NCI-H2029 treated with DMSO at 0.1 percent for 48 hours (cell line): ENCODE results near the gene RBCK1.

Experiments
- DNase-seq: peaks from one replicate; lab custom pipeline; 2025; lab: John Stamatoyannopoulos, UW

The RBCK1 gene

DNA sequence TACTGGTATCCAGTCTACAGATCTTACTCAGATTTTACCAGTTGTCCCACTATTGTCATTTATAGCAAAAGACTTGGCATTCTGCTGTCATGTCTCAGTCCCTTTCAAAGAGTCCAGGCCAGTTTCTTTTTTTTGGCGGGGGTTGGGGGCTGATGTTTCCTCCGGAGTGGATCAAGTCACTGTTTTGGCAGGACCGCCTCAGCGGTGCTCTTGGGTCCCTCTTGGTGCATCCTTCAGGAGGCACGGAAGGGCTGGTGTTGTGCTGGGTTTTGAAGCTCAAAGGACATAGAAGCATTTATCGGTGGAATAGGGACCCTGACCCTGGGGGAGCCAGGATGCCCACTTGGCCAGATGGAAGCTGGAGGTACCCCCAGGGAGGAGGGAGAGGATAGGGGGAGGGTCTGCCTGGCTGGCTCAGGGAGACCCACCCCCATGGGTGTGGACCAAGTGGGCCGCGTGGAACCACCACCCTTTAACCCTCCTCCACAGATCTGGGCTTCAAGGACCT, 10.8 kb downstream of the RBCK1 start:
- DNase-seq: no peak

DNA sequence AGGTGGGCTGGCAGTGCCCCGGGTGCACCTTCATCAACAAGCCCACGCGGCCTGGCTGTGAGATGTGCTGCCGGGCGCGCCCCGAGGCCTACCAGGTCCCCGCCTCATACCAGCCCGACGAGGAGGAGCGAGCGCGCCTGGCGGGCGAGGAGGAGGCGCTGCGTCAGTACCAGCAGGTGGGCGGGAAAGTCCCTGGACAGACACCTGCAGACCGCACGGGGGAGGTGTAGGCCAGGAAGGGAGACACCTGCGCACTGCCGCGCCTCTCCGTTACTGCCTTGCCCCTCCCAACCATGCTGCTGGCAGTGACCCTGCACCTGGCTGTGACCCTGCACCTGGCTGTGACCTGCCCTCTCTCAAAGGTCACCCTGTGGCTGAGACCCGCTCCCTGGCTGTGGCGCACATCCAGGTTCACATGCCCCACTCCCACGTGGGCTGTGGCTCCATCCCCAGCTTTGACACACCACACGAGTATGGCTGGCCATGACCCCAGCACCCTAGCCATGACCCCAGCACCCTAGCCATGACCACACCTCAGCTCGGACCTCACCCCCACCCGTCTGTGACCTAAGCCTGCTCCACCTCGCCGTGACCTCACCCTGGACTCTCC, 11.6 kb downstream of the RBCK1 start:
- peak; percentile 86 for DNase-seq

DNA sequence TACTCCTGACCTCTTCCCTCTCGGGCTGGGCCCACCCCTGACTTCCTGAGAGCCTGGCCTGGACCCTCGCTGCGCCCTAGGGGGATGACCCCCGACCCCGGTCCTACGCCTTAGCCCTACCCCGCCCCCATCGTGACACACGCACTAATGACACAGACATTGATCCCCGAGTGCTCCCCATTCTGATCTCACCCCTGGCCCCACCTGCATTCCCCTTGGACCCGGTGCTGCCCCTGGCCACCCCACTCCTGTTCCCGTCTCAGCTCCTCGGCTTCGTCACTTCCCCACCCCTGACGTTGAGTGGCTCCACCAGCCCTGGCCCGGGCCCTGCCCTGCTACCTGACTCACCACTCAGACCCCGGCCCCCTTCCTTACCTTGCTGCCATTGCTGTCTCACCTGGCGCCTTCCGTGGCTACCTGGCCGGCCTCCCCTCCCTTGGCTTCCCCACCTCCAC, 12.1 kb downstream of the RBCK1 start:
- DNase-seq: no peak

DNA sequence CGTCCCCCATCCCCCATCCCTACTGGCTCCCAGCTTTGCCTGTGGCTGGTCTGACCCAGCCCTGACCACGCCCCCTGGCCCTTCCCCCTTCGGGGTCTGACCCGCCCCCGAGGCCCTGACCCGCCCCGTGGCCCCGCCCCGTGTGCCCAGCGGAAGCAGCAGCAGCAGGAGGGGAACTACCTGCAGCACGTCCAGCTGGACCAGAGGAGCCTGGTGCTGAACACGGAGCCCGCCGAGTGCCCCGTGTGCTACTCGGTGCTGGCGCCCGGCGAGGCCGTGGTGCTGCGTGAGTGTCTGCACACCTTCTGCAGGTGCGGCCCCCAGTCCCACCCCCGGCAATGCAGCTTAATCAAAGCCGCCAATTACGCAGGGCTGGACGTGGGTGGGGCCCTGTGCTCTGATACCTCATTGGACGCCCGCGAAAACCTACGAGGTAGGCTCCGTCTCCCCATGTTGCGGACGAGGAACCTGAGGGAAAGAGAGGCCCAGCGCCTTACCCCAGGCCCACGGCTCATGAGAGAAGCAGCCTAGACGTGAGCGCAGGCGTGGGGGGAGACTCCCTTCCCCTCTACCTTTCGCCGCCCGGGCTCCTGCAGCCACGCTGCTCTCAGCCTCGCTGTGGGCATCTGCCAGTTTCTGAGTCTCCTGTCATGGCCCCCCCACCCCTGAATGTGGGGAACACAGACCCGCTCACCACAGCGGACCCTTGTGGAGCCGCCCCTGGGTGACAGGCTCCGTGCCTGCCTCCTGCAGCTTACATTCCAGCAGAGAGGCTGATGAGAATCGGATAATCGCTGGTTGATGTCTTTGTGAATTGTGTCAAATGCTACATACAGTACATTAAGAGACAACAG, 12.8 kb downstream of the RBCK1 start:
- peak; percentile 62 for DNase-seq

DNA sequence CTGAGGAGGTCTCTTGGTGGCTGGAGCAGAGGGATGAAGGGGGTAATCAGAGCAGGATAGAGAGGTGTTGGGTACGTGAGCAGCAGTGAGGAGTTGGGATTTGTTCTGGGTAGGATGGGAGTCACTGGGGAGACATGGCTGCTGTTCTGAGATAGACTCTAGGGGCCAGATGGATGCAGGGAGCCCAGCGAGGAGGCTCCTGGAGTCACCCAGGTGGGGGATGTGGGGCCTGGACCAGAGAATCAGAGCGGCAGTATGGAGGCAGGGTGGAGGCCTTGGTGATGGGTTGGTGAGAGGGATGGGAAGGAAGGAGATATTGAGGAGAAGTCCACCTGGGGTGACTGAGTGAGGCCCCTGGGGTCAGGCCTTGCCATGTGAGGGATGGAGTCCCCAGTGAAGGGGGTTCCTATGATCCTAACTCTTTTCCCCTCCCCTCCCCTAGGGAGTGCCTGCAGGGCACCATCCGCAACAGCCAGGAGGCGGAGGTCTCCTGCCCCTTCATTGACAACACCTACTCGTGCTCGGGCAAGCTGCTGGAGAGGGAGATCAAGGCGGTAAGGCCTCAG, 13.7 kb downstream of the RBCK1 start:
- DNase-seq: no peak

DNA sequence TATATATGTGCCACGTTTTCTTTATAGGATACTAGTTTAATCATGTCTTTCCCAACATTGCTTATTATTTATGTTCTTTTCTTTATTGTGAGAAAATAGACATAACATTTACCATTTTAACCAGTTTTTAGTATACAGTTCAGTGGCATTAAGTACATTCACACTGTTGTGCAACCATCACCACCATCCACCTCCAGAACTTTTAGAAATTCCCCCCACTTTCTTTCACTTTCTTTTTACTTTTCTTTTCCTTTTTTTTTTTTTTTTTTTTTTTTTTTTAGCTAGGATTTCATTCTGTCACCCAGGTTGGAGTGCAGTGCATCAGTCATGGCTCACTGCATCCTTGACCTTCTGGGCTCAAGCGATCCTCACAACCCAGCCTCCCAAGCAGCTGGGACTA, 18.5 kb downstream of the RBCK1 start:
- DNase-seq: no peak

DNA sequence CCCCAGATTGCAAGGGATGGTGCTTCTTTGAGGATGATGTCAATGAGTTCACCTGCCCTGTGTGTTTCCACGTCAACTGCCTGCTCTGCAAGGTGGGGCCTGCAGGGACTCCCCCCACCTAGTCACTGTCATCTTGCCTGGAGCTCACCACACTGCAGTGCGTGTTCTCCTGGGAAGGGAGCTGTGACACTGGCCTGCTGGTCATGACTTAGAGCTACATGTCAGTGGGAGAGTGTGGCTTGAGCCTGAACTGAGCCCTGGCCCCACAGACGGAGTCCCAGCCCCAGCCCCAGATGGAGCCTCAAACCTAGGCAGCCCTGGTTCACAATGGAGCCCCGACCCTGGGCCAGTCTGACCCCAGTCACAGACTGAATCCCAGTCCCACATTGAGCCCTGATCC, 19.3 kb downstream of the RBCK1 start:
- no peak for DNase-seq

DNA sequence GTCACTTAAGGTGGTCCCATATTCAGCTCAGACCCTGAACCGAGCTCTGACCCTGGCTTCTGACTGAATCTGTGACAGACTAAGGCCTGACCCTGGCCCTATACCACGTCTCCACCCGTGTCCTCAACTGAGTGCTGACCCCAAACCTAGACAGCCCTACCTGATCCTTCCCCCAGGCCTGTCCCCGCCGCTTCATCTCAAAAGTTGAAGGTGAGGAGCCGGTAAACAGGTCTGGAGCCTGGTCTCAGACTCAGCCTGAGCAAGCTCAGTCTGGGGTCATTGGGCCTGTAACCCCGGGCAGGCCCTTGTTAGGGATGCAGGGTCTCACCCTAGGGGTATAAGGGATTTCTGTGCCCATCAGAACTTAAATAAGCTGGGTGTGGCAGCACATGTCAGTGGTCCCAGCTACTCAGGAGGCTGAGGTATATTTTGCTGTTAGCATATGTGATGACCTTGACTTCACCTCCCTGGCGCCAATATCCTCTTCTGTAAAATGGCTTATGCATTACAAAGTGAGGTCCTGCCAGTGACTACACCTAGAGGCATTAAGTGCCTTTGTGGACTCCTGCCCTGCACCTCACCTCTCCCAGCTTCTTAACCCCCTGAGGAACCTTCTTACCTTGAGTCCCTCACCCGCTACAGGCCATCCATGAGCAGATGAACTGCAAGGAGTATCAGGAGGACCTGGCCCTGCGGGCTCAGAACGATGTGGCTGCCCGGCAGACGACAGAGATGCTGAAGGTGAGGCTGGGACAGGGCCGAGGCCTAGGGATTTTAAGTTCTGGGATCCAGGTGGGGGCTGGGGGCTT, 20.0 kb downstream of the RBCK1 start:
- no peak for DNase-seq

DNA sequence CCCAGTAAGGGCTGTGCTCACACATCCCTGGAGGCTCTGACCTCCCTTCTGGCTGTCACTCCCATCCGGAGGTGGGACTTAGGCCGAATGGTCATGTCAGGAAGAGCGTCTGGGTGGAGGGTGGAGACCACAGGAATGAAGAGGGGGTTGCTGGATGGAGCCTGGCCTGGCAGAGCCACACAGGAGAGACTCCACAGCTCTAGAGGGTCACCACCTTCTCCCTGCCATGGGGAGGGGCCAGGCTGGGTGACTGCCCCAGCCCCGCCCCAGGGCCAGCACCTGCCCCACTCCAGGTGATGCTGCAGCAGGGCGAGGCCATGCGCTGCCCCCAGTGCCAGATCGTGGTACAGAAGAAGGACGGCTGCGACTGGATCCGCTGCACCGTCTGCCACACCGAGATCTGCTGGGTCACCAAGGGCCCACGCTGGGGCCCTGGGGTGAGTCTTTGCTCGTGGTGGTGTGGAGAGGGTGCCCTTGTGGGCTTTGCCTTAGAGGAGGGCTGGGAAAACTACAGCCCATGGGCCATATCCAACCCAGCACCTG, 20.6 kb downstream of the RBCK1 start:
- no peak for DNase-seq

DNA sequence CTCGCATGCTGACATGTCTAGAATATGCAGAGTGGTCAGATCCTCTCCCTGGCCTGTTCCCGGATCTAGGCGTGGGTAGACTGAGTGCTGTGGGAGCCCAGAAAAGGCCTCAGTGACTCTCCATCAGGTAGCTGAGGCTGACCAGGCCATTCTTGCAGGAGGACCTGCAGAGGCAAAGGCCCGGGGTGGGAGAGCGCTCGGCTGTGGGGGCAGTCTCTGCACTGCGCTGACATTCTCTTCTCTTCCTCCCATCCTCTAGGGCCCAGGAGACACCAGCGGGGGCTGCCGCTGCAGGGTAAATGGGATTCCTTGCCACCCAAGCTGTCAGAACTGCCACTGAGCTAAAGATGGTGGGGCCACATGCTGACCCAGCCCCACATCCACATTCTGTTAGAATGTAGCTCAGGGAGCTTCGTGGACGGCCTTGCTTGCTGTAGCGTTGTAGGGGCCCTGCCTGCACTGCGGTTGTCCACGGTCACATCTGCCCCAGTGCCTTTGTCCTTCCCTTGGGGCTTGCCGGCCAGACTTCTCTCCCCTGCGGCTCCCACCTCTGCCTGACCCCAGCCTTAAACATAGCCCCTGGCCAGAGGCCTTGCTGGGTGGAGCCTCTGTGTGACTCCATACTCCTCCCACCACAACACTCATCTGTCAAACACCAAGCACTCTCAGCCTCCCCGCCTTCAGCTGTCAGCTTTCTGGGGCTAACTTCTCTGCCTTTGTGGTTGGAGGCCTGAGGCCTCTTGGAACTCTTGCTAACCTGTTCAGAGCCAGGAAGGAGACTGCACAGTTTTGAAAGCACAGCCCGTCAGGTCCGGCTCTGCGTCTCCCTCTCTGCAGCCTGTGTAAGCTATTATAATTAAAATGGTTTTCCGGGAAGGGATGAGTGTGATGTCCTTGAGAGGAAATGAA, 22.2 kb downstream of the RBCK1 start:
- DNase-seq: no peak

DNA sequence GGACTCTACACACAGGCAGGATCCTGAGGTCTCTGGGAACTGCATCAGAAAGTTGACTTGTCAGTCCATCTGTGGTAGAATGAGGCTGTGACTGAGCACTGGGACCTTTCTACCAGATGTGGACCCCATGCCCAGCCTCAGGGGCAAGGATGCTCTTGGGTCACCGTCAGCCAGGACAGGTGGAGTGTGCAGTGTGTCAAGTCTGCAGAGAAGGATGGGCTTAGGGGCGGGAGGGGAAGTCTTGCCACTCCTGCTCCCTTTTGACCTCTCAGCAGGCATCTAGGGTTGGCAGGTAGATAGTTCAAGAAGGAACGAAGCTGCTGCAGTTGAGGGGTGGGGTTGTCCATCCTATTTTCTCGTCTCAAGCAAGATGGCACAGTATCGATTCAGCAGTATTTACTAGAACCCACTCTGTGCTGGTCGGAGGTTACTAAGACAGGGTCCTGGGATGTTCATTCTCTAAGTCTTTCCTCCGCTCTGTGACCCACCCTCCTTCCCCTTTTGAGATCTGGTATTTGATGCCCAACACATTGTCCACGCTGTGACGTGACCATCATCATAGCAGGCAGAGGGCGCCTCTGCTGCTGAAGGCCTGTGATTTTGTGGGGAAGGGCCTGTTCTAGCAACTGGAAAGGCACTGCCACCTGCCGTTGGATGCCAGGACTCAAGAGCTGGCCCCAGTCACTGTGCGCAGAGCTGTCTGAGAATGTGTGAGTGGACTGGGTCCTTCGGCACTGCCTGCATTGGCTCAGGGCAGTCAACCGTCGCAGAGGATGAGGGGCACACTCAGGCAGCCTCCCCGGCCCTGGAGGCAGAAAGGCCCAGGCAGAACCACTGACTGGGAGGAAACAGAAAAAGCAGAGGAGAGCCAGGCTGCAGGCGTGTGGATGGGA, 23.2 kb downstream of the RBCK1 start:
- peak; percentile 10 for DNase-seq

DNA sequence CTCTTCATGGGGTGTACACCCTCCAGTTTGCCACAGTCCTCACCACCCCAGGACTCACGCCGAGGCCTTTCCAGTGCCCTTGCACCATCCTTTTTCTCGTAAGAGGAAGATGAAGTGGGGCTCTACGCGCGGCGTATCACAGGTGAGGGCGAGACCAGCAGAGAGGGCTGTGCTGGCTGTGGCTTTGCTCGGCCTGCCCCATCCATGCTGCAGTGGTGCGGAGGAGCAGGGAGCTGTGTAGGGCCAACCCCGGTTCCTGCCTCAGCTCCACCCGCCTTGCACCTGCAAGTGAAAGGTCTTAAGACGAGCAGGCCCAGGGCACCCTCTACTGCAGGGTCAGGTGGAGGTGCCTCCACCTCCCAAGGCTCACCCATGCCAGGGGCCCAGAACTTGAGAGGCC, 24.1 kb downstream of the RBCK1 start:
- no peak for DNase-seq

DNA sequence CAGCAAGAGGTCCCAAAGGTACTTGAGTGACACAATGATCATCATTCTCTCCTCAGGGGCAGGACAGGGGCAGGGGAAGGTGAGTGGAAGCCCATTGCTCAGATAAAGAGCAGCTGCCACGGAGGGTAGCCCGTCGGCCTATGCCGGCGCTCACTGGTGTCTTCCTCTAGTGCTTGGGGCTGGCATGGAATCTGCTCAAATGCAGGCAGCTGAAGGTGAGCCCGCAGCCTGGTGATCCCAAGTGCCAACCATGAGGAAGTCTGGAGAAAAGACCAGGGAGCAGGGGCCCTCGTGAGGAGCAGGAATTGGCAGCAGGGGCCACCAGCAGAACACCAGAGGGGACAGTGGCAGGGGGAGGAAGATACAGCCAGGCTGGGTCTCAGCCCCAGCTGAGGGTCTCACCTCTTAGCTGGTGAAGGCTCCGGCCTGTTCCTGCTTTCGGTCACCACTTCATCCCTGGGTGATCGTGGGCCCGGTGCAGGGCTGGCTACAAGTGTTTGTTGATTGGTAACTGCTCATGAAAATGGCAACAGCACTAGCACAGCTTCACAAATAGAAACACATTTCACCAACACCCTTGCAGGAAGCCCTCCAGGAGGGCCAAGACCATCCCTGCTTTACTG, 24.7 kb downstream of the RBCK1 start:
- DNase-seq: no peak

DNA sequence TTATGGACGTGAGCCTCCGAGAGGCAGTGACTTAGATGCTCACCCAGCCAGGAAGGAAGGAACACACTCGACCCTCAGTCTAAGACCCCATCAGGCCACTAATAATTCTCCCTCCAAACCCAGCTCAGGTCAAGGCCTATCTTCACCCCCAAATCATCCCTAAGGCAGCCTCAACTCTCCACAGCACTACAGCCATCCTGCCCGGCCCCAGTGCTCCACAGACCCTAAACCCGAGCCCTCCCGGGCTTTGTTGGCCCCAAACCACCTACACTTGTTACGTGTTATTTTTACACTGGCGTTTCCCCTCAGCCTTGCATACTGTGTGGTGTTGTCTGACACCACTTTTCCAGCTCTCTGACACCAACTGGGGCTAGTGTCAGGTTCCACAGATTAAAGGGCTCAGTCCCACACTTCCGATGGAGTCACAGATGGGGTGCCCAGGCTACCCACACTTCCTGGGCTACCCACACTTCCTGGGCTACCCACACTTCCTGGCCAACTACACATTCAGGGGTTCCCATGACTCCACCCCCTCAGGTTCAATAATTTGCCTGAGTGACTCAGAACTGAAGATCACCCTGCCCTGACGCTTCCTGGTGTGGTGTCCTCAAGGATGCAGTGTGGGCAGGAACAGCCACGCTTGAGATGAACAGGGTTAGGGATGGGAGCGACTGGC, 25.3 kb downstream of the RBCK1 start:
- DNase-seq: no peak

DNA sequence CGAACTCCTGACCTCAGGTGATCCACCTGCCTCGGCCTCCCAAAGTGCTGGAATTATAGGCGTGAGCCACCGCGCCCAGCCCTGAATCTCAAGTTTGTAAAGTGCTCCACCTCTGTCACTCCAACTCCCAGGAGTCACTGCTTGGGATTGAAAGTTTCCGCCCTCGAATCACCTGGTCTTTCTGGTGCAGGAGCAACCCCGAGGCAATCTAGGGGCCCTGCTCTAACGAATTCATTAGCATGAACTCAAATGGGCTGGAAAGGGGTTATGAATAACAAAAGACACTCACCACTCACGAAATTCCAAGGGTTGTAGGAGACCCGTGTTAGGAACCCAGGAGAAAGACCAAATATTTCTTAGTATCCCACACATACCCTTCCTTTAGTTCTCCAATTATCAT, 26.1 kb downstream of the RBCK1 start:
- DNase-seq: no peak

DNA sequence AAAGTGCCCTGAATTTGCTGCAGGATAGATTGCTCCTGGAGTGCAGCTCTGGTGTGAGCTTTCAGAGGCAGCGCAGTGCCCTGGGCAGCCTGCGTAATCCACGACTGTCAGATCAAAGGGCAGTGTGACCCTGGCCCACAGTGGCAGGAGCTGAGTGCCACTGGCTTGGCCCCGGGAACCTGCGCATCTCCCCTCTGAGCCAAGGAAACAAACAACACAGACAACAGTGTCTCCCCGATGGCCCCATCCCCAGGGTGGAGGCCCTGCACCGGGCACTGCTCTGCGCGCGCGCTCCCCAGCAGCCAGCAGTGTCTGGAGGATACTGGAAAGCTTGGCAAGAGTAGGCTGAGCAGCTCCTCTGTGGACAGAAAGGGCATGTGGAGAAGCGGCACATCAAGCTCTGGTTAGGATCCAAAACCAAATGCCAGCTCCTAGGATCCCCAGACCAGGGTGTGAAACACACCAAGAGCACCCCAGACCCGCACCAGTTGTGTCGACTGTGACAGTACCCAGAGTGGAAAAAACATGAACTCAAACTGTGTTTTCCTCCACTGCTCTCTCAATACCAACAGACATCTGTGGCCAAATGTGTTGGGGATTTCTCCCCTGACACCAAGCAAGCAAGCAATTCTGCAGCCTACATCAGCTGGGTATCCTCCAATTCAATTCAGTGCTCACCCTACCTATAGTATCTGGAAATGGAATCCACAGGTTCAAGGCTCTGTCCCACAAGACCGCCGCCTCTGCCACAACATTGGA, 26.7 kb downstream of the RBCK1 start:
- no peak for DNase-seq

DNA sequence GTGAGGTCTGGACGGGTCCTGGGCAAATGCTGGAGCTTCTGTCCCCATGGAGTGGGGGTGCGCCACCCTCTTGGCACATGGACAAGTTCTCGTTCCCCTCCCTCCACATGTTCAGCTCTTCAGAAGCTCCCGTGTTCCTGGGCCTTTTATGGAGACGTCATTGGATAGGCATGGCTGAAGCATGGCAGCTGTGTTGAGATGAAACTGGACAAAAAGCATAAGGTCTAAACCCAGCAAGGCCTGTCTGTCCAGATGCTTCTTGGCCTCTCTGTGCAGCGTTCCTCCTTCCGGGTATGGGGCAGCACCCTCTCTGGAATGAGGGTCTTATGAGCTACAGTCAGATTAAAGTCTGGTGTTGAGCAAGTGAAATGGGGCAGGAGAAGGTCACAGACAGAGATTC, 27.5 kb downstream of the RBCK1 start:
- DNase-seq: no peak

DNA sequence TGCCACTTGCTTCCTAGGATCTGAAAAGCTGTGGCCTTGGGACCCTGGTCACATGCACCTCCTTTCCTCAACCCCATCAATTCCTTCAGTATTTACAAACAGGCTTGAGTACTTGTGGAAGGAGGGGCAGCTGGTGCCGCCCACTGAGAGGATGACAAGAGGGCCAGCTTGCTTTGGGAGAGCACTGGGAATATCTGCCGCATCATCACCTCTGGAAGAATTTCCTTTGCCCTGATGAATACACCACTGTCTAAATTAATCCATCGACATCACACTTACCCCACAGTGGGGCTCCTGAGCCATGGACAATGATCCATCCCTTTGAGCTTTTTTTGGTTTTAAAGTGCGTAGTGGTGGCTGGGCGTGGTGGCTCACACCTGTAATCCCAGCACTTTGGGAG, 28.4 kb downstream of the RBCK1 start:
- no peak for DNase-seq
